Suppressor macrophage treated with lipopolysaccharide for 1 hour (primary cell): ENCODE measurements around the gene JAGN1.
"Not testable (repeated sequence)": the region's sequence is repeated elsewhere in the genome, so short reads cannot be mapped to it uniquely, and the experiment has no call there.

Experiments used
- DNase-seq, 3 donors: peaks; one replicate each; pipeline ENCODE4 v3.0.0-alpha.2; 2020 to 2022

Gene JAGN1

DNA sequence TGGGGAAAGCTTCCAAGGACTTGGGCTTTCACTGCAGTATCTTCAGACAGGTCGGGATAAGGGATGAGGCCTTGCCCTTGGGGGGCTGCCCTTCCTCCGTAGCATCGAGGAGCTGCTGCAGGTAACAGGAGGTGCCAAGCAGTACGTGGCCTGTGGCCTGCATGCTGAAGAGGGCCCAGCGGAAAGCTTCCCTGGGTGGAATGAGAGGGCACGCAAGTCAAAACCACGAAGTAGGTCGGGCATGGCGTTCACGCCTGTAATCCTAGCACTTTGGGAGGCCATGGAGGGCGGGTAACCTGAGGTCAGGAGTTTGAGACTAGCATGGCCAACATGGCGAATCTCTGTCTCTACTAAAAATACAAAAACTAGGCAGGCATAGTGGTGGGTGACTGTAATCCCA, 23.3 kb upstream of the JAGN1 start:
- DNase-seq, result no peak

- DNase-seq, result no peak
Measured at GRCh38 chr3:9869955-9870354, 20.5 kb upstream of the JAGN1 start.

DNA sequence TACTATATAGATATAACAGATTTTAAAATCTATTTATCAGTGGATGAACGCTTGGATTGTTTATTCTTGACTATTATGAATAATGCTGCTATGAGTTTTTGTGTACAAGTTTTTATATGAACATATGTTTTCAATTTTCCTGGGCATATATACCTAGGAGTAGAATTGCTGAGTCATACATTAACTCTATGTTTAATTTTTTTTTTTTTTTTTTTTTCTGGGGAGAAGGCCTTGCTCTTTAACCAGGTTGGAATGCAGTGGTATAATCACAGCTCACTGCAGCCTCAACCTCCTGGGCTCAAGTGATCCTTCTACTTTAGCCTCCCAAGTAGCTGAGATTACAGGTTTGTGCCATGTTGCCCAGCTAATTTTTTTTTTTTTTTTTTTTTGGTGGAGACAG, 19.4 kb upstream of the JAGN1 start:
- DNase-seq, result no peak

- peak; percentile 12 to 35 (median 30) for DNase-seq
Measured at GRCh38 chr3:9872067-9872466, 18.3 kb upstream of the JAGN1 start.

DNA sequence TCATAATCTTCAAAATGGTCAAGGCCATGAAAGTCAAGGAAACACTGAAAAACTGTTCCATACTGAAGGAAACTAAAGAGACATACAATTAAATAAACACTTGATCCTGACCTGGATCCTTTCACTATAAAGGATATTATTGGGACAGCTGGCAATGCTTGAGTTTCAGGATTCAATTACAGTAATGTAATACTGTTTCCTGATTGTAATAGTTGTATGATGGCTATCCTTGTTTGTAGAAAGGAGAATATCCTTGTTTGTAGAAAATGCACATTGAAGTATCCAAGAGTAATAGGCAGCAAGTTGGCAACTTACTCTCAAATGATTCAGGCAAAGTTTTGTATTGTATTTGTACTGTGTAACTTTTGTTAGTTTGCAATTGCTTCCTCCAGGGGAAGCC, 15.0 kb upstream of the JAGN1 start:
- DNase-seq, result no peak

DNA sequence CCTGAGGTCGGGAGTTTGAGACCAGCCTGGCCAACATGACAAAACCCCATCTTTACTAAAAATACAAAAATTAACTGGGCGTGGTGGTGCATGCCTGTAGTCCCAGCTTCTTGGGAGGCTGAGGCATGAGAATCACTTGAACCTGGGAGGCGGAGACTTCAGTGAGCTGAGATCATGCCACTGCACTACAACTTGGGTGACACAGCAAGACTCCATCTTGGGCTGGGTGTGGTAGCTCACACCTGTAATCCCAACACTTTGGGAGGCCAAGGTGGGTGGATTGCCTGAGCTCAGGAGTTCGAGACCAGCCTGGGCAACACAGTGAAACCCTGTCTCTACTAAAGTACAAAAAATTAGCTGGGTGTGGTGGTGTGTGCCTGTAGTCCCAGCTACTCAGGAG, 14.2 kb upstream of the JAGN1 start:
- DNase-seq, result not testable (repeated sequence)

GRCh38 chr3:9876991-9877390, 13.4 kb upstream of the JAGN1 start:
- no peak for DNase-seq

DNA sequence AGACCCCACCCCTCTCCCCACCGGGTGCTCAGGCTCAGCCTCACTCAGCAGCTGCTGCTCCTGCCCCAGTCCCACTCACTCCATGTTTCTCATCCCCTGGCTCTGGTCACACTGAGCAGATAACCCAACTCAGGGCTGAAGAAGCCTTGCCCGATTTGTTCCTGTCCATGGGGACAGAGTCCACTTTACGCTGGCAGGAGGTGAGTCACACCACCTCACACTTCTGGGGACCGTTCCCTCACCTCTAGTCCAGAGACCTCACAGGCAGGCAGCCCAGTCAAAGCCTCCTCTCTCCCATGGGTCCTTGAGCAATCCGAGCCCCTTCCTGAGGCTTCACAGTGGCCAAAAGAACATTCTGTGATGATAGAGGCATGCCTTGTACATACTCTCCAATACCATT, 11.7 kb upstream of the JAGN1 start:
- no peak for DNase-seq

GRCh38 chr3:9879830-9880549, 10.4 kb upstream of the JAGN1 start, which contains the start of gene CIDEC:
Gene CIDEC, minus strand, starts transcription at chr3:9880253. Its CDS starts 1,767 bp downstream, at chr3:9878486.
- peak in 1 of 3 donors; percentile 26 for DNase-seq

DNA sequence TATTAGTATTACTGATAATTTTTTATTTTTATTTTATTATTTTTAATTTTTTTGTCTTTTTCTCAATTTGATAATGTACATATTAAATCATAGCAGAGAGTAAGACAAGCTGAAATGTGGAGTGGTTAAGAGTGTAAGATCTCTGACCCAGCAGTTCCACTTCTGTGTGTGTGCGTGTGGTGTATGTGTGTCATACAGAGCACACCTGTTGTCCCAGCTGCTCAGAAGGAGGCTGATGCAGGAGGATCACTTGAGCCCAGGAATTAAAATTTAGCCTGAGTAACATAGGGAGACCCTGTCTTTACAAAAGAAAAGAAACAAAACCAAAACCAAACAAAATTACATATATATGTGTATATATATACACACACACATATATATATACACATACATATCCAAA, 9.0 kb upstream of the JAGN1 start:
- no peak for DNase-seq

DNA sequence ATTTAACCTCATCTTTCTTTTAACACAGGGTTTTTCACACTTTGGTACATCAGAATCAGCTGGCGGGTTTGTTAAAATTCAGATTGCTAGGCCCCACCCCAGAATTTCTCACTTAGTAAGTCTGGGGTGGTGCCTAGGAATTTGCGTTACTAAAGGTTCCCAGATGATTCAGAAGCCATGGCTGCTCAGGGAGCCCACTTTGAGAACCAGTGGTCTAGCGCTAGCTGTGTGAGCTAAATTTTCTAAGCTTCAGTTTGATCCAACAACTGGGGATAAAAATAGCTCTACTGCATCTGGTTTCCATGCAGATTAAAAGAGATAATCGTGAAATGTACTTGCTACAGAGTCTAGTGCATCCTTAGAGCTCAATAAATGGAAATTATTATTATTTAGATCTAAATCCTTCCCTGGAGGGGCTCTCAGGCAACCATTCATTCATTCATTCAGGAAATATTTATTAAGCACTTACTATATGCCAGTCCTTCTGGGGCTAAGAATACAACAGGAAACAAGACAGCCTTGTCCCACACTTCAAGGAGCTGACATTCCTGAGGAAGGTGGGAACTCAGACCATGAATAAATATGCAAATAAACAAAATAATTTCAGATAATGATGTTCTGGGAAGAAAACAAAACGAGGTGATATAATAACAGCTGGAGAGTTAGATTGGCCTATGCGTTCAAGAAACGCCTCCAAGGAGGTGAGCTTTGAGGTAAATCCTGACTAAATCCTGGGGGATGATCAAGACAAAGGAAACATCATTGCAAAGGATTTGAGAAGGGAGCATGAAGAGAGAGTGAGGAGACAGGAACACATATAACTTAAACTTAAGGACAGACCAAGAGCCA, 6.5 kb upstream of the JAGN1 start:
- no peak for DNase-seq

DNA sequence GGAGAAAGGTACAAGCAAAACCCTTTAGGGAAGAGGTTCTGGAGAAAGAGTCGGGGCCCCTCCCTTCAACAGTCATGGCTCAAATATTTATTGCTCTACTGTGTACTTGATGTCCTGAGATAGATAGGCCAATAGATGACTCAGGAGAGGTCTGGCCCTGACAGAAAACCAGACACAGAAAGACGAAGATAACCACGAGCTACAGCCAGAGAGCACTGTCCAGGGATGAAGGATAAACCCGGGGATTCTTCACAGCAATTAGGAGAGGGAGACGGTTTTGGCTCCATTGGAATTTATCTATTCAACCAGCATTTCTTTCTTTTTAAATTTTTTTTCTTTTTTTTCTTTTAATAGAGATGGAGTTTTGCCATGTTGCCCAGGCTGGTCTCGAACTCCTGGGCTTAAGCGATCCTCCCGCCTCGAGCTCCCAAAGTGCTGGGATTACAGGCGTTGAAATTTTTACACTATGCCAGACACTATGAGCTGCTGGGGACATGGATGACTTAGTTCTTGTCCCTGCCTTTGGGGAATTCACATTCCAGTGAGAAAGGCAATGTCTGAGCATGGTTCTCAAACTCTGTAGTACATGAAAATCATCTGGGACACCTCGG, 5.8 kb upstream of the JAGN1 start:
- no peak for DNase-seq

GRCh38 chr3:9886328-9886727, 4.1 kb upstream of the JAGN1 start:
- DNase-seq, result no peak

DNA sequence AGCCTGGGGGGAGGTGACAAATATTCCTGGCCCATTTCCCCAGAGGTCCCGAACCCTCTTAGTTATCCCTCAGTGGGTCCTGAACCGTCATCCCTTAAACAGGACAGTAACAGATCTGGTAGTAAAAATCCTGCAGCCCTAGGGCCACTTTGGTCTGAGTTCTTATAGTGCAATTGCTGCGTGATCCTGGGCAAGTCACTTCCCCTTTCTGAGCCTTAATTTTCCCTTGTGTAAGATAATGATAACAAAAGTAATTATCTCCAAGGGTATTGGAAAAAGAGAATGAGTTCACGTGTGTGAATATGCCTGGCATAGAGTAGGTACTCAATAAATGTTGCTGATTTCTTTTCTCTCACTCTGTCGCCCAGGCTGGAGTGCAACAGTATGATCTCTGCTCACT, 2.9 kb upstream of the JAGN1 start:
- peak; percentile 11 to 25 (median 15) for DNase-seq

DNA sequence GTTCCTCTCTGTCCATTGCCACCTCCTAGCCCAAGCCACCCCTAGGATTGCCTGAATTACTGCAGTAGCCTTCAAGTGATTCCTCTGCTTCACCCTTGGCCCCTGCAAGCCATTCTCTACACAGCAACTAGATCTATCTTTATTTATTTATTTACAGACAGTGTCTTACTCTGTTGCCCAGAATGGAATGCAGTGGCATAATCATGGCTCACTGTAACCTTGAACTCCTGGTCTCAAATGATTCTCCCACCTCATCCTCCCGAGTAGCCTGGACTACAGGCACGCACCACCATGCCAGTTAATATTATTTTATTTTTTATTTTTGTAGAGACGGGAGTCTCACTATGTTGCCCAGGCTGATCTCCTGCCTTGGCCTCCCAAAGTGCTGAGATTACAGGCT, 1.9 kb upstream of the JAGN1 start:
- no peak for DNase-seq

- no peak for DNase-seq
Measured at GRCh38 chr3:9889405-9889804, 1.0 kb upstream of the JAGN1 start.

DNA sequence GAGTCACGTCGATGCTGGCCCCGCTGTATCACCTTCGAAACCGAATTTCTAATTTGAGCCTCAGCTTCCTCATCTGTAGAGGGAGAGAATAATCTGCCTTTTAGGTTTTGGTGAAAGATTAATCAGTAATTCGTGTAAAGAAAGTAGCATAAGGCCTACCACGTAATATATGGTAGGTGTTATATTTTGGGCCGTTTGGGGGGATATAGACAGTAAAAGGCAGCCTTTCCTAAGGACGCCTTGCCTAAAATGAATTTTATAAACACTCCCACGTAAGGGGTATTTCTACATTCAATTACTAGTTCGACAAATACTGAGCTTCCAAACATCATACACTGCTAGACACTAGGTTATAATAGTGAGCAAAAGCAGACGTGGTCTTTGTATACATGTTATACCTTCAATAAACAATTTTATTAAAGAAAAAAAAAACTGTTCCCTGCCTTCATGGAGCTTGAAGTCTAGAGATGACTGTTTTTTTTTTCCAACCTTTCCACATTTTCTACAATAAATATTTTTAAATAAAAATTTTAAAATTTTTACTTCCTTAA, 737 bp downstream of the JAGN1 start:
- peak in 1 of 3 donors; percentile 14 for DNase-seq

DNA sequence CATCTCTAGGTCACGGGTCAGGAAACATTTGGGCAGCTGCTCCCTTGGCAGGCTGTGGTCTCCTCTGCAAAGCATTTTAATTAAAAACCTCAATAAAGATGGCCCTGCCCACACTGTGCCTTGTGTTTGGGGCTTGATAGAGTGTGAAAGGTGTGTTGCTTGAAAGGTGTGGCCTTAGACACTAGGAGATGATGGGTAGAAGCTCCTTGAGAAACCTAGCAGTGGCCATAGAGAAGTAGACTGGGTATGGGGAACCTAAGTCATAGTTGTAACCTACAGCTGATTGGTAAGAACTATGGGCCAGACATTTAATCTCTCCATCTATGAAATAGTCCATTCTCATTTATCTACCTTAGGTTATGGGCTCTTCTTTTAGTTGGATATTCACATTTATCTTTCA, 3.3 kb downstream of the JAGN1 start:
- DNase-seq, result no peak

DNA sequence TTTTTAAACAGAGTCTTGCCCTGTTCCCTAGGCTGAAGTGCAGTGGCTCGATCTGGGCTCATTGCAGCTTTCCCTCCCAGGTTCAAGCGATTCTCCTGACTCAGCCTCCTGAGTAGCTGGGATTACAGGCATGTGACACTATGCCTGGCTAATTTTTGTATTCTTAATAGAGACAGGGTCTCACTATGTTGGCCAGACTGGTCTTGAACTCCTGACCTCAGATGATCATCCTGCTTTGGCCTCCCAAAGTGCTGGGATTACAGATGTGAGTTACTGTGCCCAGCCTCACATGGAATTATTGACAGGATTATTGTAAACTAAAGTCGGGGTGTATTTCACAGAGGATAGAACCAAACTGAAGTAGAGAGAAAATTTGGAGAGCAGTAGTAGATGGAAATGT, 5.3 kb downstream of the JAGN1 start:
- not testable (repeated sequence) for DNase-seq

DNA sequence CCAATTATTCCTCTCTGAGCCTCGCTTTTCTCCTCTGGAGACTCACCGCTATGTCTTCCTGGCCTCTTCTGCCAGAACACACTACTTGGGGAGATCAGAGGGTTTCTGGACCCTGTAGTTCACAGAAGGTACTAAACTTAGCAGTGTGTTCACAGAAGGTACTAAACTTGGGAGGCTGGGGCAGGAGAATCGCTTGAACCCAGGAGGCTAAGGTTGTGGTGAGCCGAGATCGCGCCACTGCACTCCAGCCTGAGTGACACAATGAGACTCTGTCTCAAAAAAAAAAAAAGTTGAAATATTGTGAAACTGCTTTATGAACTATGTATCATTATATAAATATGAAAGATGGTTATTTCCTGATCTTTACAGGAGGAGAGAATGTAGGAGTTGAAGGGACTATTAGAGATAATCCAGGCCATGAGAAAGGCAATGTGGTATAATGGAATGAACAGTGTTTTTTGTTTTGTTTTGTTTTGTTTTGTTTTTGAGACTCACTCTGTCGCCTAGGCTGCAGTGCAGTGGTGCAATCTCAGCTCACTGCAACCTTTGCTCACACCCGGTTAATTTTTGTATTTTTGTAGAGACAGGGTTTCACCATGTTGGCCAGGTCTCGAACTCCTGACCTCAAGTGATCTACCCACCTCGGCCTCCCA, 6.5 kb downstream of the JAGN1 start:
- not testable (repeated sequence) for DNase-seq

GRCh38 chr3:9897408-9898372, 7.3 kb downstream of the JAGN1 start:
- DNase-seq, result no peak
